NCI-H460 (cell line): ENCODE results near the gene HOXC10. TPM values are rescaled to one million over a fixed set of nuclear protein-coding genes. Genes with fewer than 3 reads are reported as not detected.
A peak's percentile ranks its signal among the peaks of the same experiment; 100 is the strongest.

Experiments used
- DNase-seq: peaks from one replicate; pipeline ENCODE4 v3.0.0-alpha.2; 2016; ENCODE audit warnings: low read depth; ENCODE audit errors: extremely low read depth
- total RNA-seq: library from RNA; depleted of rRNA; stranded (reverse); fragments of >200 nt; shearing (Covaris generic); gene quantifications from 2 replicates; pipeline ENCODE4 v1.2.3, GENCODE V29; 2014

The HOXC10 gene
- total RNA-seq, 1 experiment from 2014 or later, result 0.59 TPM

- no peak for DNase-seq
Measured at GRCh38 chr12:54024581-54025305, 39.8 kb downstream of the HOXC10 start.

- DNase-seq, result no peak
Measured at GRCh38 chr12:54025499-54026405, 40.8 kb downstream of the HOXC10 start.

- DNase-seq, result no peak
Measured at GRCh38 chr12:54026640-54027441, 41.9 kb downstream of the HOXC10 start.

GRCh38 chr12:54027442-54027786 lies 42.5 kb downstream of the HOXC10 start:
- no peak for DNase-seq

- DNase-seq, result no peak
Measured at GRCh38 chr12:54028314-54029201, 43.6 kb downstream of the HOXC10 start, which contains the start of gene HOXC6. Gene HOXC6, plus strand, starts transcription at chr12:54028440. Its CDS starts 82 bp downstream, at chr12:54028522.

- DNase-seq, result no peak
Measured at GRCh38 chr12:54029529-54030441, 44.8 kb downstream of the HOXC10 start.

GRCh38 chr12:54030442-54030801 lies 45.5 kb downstream of the HOXC10 start:
- DNase-seq, result no peak

- DNase-seq, result no peak
Measured at GRCh38 chr12:54030889-54031471, 46.0 kb downstream of the HOXC10 start.

GRCh38 chr12:54031480-54031879 lies 46.5 kb downstream of the HOXC10 start:
- DNase-seq, result no peak

GRCh38 chr12:54032086-54032619 lies 47.2 kb downstream of the HOXC10 start:
- DNase-seq, result no peak

- peak; percentile 74 for DNase-seq
Measured at GRCh38 chr12:54032627-54033100, 47.7 kb downstream of the HOXC10 start, which contains the start of gene HOXC5. Gene HOXC5, plus strand, starts transcription at chr12:54033050. Its CDS starts 73 bp downstream, at chr12:54033123.

GRCh38 chr12:54033106-54033979 lies 48.4 kb downstream of the HOXC10 start:
- DNase-seq, result peak; percentile 9

GRCh38 chr12:54033980-54034784 lies 49.2 kb downstream of the HOXC10 start:
- no peak for DNase-seq

GRCh38 chr12:54034785-54035310 lies 49.9 kb downstream of the HOXC10 start:
- DNase-seq, result no peak

- DNase-seq, result no peak
Measured at GRCh38 chr12:54035568-54036264, 50.8 kb downstream of the HOXC10 start.
